K562 (cell line): ENCODE data around the gene OXNAD1. TPM values are rescaled to one million over a fixed set of nuclear protein-coding genes. Genes with fewer than 3 reads are reported as not detected.

Experiments
- ATAC-seq: fragments of 200-7000 bp; cut with Tn5 transposase; 3 replicates; pipeline ENCODE4 v1.9.1; 2020; ENCODE audit warnings: moderate library complexity
- BruUV-seq: library from RNA; stranded (reverse); fragments of 400-500 nt; replicated peaks from 2 replicates; lab custom pipeline; 2021; lab: Mats Ljungman, UMichigan
- CTCF ChIA-PET: fragments of 300-600 bp; formaldehyde crosslinking; extraction: SDS; loops from one replicate; lab custom pipeline; 2021; ENCODE audit warnings: low intra/inter-chr PET ratio; lab: Yijun Ruan, JAX
- POLR2A ChIA-PET: fragments of 300-600, 350-650 bp; sonication (Branson Sonifier 250); formaldehyde crosslinking; extraction: SDS; loops from one replicate; lab custom pipeline; 2021; ENCODE audit warnings: antibody characterized with exemption, inconsistent platforms; lab: Yijun Ruan, JAX
- DNase-seq, 4 experiments: peaks; one replicate each; pipeline versions ENCODE4 v3.0.0 to v3.0.0-alpha.2; 2011 to 2018; ENCODE audit warnings: low spot score in 3 of 4, mixed read lengths in 3 of 4; ENCODE audit errors: extremely low read depth in 1 of 4
- FAIRE-seq: peaks from 2 replicates; lab custom pipeline; 2011; peaks lifted over from hg19 to GRCh38; lab: Jason Lieb, UNC
- H2AFZ ChIP-seq: 2 replicates; pipeline ENCODE4 v1.6.0; 2011; ENCODE audit warnings: low read depth, low read length, control low read depth, inconsistent platforms
- H3K27ac ChIP-seq: fragments of 200-600 bp; 3 replicates; pipeline ENCODE4 v1.8.0; 2011; ENCODE audit warnings: low read depth, mild to moderate bottlenecking, control low read depth, inconsistent platforms, low read length, moderate library complexity, mixed read lengths; ENCODE audit errors: extremely low read depth
- H3K27me3 ChIP-seq, 2 experiments: fragments of 300-600 bp in 1 of 2; 2 replicates in 1 of 2; 3 replicates in 1 of 2; pipeline versions ENCODE4 v1.6.0 to v1.8.0; 2011; ENCODE audit warnings: inconsistent platforms in 2 of 2, low read length in 2 of 2, mild to moderate bottlenecking in 1 of 2, mixed read lengths in 1 of 2, moderate library complexity in 1 of 2; ENCODE audit not compliant: control insufficient read depth in 2 of 2, insufficient read depth in 2 of 2
- H3K36me3 ChIP-seq: fragments of 300-600 bp; 3 replicates; pipeline ENCODE4 v1.8.0; 2011; ENCODE audit warnings: mild to moderate bottlenecking, low read length, inconsistent platforms; ENCODE audit not compliant: control insufficient read depth, insufficient read depth
- H3K4me1 ChIP-seq, 2 experiments: fragments of 200-600 bp in 1 of 2; replicated peaks in 1 of 2; 2 replicates in 1 of 2; 3 replicates in 1 of 2; pipeline versions ENCODE4 v1.5.1 to v1.8.0; 2011; ENCODE audit warnings: inconsistent platforms in 2 of 2, low read length in 2 of 2, mild to moderate bottlenecking in 1 of 2, mixed read lengths in 1 of 2, moderate library complexity in 1 of 2; ENCODE audit not compliant: control insufficient read depth in 2 of 2, insufficient read depth in 2 of 2
- H3K4me2 ChIP-seq: 2 replicates; pipeline ENCODE4 v1.6.1; 2011; ENCODE audit warnings: low read length, control low read depth, inconsistent platforms, mixed read lengths; ENCODE audit not compliant: insufficient read depth
- H3K4me3 ChIP-seq: fragments of 200-600 bp; sonication (generic), shearing (Covaris generic); 2 replicates; pipeline ENCODE4 v1.5.1; 2016; ENCODE audit warnings: control low read depth, inconsistent platforms
- H3K79me2 ChIP-seq: fragments of 200-600 bp; 3 replicates; pipeline ENCODE4 v1.8.0; 2011; ENCODE audit warnings: low read length, inconsistent platforms; ENCODE audit not compliant: control insufficient read depth, insufficient read depth
- H3K9ac ChIP-seq, 2 experiments: 2 replicates each; pipeline versions ENCODE4 v1.6.0 to v1.6.1; 2011; ENCODE audit warnings: low read depth in 2 of 2, low read length in 2 of 2, control low read depth in 1 of 2, inconsistent platforms in 1 of 2, mild to moderate bottlenecking in 1 of 2, mixed read lengths in 1 of 2; ENCODE audit not compliant: insufficient read depth in 1 of 2
- H3K9me1 ChIP-seq: one replicate; pipeline ENCODE4 v1.6.0; 2011; ENCODE audit warnings: inconsistent platforms, mild to moderate bottlenecking, low read length, moderate library complexity; ENCODE audit not compliant: control insufficient read depth, insufficient read depth
- H3K9me3 ChIP-seq: replicated peaks from 2 replicates; pipeline ENCODE4 v1.5.1; 2011; ENCODE audit warnings: low read depth, low read length, inconsistent platforms; ENCODE audit not compliant: control insufficient read depth, insufficient read depth
- H4K20me1 ChIP-seq: replicated peaks from 2 replicates; pipeline ENCODE4 v1.6.1; 2011; ENCODE audit warnings: low read length, inconsistent platforms, mixed read lengths; ENCODE audit not compliant: control insufficient read depth, insufficient read depth
- CHD1 ChIP-seq: fragments of 200-600 bp; sonication (generic); IDR thresholded peaks from one replicate; pipeline ENCODE4 v1.6.1; 2012; ENCODE audit warnings: mild to moderate bottlenecking, moderate library complexity, low read length, inconsistent platforms
- NR4A1 ChIP-seq, 2 experiments: fragments of 250-450 bp in 1 of 2; fragments of 450-650 bp in 1 of 2; sonication (Bioruptor Pico) in 1 of 2; IDR thresholded peaks; 2 replicates each; pipeline versions ENCODE4 v1.4.0 to v1.6.1; 2016 to 2020; ENCODE audit warnings: mild to moderate bottlenecking in 2 of 2, missing compliant biosample characterization in 1 of 2, missing genetic modification characterization in 1 of 2, moderate library complexity in 1 of 2
- PHTF2 ChIP-seq: fragments of 250-450 bp; sonication (Bioruptor Pico); IDR thresholded peaks from 2 replicates; pipeline ENCODE4 v1.5.0; 2021; ENCODE audit warnings: mild to moderate bottlenecking
- SMARCC2 ChIP-seq: fragments of 450-650 bp; IDR thresholded peaks from 2 replicates; pipeline ENCODE4 v1.6.1; 2017; ENCODE audit warnings: antibody characterized with exemption, moderate library complexity, mild to moderate bottlenecking, low read depth
- STAT6 ChIP-seq: sonication (generic); formaldehyde crosslinking; IDR thresholded peaks from 2 replicates; pipeline ENCODE4 v1.8.1; 2023; ENCODE audit warnings: mild to moderate bottlenecking, missing genetic modification reagents
- TAF15 ChIP-seq: fragments of 200-400 bp; formaldehyde crosslinking; IDR thresholded peaks from 2 replicates; pipeline ENCODE4 v1.6.1; 2017; ENCODE audit warnings: mild to moderate bottlenecking, low read depth, low read length, moderate library complexity
- TRIM25 ChIP-seq: fragments of 450-650 bp; IDR thresholded peaks from 2 replicates; pipeline ENCODE4 v1.7.0; 2016; ENCODE audit warnings: borderline replicate concordance
- ZNF134 ChIP-seq: fragments of 250-450 bp; sonication (Bioruptor Pico); conservative IDR thresholded peaks from 2 replicates; pipeline ENCODE4 v1.4.0; 2020
- ZNF696 ChIP-seq: fragments of 250-450 bp; sonication (Bioruptor Pico); conservative IDR thresholded peaks from 2 replicates; pipeline ENCODE4 v1.4.0; 2020; ENCODE audit warnings: mild to moderate bottlenecking, moderate library complexity
- ZSCAN32 ChIP-seq: fragments of 450-650 bp; formaldehyde crosslinking; IDR thresholded peaks from 2 replicates; pipeline ENCODE4 v1.4.0; 2020; ENCODE audit warnings: mild to moderate bottlenecking, moderate library complexity
- WGBS: fragments of 100-300 bp; shearing (Covaris generic); methylation state at CpG from one replicate; pipeline ENCODE4 v1.1.6; 2016; ENCODE audit warnings: low coverage, mixed read lengths; ENCODE audit not compliant: insufficient coverage; ENCODE audit errors: missing lambda C conversion rate; 5-methylcytosine and 5-hydroxymethylcytosine counted together
- in situ Hi-C: fragments of 300-500 bp; cut with MboI; formaldehyde crosslinking; loops from 4 replicates; pipeline ENCODE4 v1.15.0; 2018; ENCODE audit warnings: inconsistent platforms, mixed read lengths
- intact Hi-C: fragments of 100-400 bp; cut with micrococcal nuclease; formaldehyde crosslinking; loops from 2 replicates; pipeline ENCODE4 v1.14.2; 2022
- polyA plus RNA-seq, 8 experiments: library from polyadenylated mRNA; depleted of rRNA in 4 of 8; stranded (reverse) in 5 of 8; unstranded in 3 of 8; fragments of >200 nt; fragmentation: Nextera tagmentation in 2 of 8; fragmentation: Illumina TruSeq in 1 of 8; extraction: Ambion mirVana in 2 of 8; extraction: Trizol in 1 of 8; gene quantifications; 2 replicates each; pipeline versions ENCODE4 v1.2.1 to v1.2.3, GENCODE V29; 2011 to 2014; ENCODE audit warnings: inconsistent platforms in 1 of 8, missing spikeins in 1 of 8
- total RNA-seq, 7 experiments: library from RNA; depleted of rRNA in 6 of 7; stranded (reverse); fragments of >200 nt in 6 of 7; fragmentation: Illumina TruSeq in 2 of 7; extraction: Trizol in 2 of 7; gene quantifications; 2 replicates each; pipeline versions ENCODE4 v1.2.1 to v1.2.3, GENCODE V29; 2011 to 2021; ENCODE audit warnings: low replicate concordance in 1 of 7

OXNAD1 gene
- total and polyA plus RNA-seq, 9 of the 15 experiments (the other 6 are each of a cell fraction or from before 2014, with no cell fraction given) = 12.8 to 44.4 (median 41.1) TPM

DNA sequence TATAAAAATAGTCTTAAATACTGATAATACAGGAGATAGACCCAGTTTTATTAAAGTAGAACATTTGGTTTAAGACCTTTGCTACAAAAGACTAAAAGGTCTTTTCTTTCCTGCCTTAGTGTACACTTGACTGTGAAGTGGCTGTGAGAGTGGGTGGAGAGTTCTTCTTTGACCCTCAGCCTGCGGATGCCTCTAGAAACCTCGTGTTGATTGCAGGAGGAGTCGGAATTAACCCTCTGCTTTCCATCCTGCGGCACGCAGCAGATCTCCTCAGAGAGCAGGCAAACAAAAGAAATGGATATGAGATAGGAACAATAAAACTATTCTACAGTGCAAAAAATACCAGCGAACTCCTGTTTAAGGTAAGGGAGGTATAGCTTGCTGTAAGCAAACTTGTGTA lies 36.5 kb downstream of the OXNAD1 start:
- no peaks in the 10 kb centered on the region for H3K27me3 ChIP-seq
- H3K9me1 ChIP-seq = peaks cover 4% of the 10 kb centered on the region
- in situ Hi-C loops = no loop called here
- H2AFZ ChIP-seq = no peak overlapping the region
- POLR2A ChIA-PET = interaction anchor here (1.0 to 1.6 kb wide), 3 partner anchors 11 to 37 kb away, joined by 3 read pairs; partner anchors contain the start of genes DPH3 and OXNAD1
- H3K9me3 ChIP-seq = no peaks in the 10 kb centered on the region
- H3K4me3 ChIP-seq = no peak overlapping the region
- ATAC-seq = no peak
- DNase-seq = no peak
- peaks cover 15% of the 10 kb centered on the region for H4K20me1 ChIP-seq
- peaks cover 11 to 48% of the 10 kb centered on the region in 2 experiments for H3K4me1 ChIP-seq
- TF ChIP-seq STAT6 (CRISPR knock-in tag) (no peak), TAF15 (no peak), ZNF696 (CRISPR knock-in tag) (no peak), NR4A1 (CRISPR knock-in tag; IDR thresholded peaks at IDR 0.05) (no peak), NR4A1 (tag; IDR thresholded peaks at IDR 0.05) (no peak), PHTF2 (no peak), CHD1 (no peak), ZSCAN32 (CRISPR knock-in tag) (no peak), TRIM25 (no peak), ZNF134 (CRISPR knock-in tag) (no peak), SMARCC2 (no peak)
- CTCF ChIA-PET = no interaction called here
- peaks cover 14% of the 10 kb centered on the region; the same call in 1 of the 3 replicates for H3K79me2 ChIP-seq
- 87% methylated on average over 6 of the region's 6 CpGs for WGBS
- no peak for FAIRE-seq
- H3K27ac ChIP-seq = no peak overlapping the region
- H3K4me2 ChIP-seq = no peak overlapping the region
- BruUV-seq = no TSS peak
- H3K36me3 ChIP-seq = peaks cover 91% of the 10 kb centered on the region
- no peak overlapping the region for H3K9ac ChIP-seq
- intact Hi-C loops = no loop called here
